Gastroesophageal sphincter (tissue), 3 donors: ENCODE results near the gene RAB7B.

Source experiments
- CTCF ChIP-seq, 4 experiments: fragments of 200-600 bp in 2 of 4; fragments of 450-650 bp in 2 of 4; sonication (generic) in 1 of 4; IDR thresholded peaks; one replicate each; pipeline ENCODE4 v1.5.1; 2017 to 2019; ENCODE audit warnings: antibody characterized with exemption in 4 of 4, mild to moderate bottlenecking in 2 of 4, moderate library complexity in 2 of 4
- POLR2A ChIP-seq, 2 donors: fragments of 450-650 bp; IDR thresholded peaks; one replicate each; pipeline ENCODE4 v1.6.1; 2017; ENCODE audit warnings: antibody characterized with exemption in 2 of 2, mild to moderate bottlenecking in 2 of 2, moderate library complexity in 1 of 2

- TF ChIP-seq CTCF (IDR thresholded peaks at IDR 0.05): no peak
- no peak for TF ChIP-seq POLR2A (IDR thresholded peaks at IDR 0.05)
Observed at GRCh38 chr1:206022766-206023165, 19.6 kb upstream of the RAB7B start.
